Adrenal gland (tissue), 5 donors: Measurements from ENCODE around the gene PDE8A.

Experiments used
- POLR2A ChIP-seq, 2 donors: fragments of 450-650 bp; IDR thresholded peaks; one replicate each; pipeline ENCODE4 v1.6.1; 2017; ENCODE audit warnings: antibody characterized with exemption in 2 of 2, mild to moderate bottlenecking in 2 of 2, moderate library complexity in 1 of 2
- TF ChIP-seq, protein P1 (sequence below), 6 experiments: fragments of 450-650 bp in 4 of 6; fragments of 200-600 bp in 2 of 6; sonication (generic) in 1 of 6; IDR thresholded peaks; 1 replicate in 5 of 6; 2 replicates in 1 of 6; pipeline versions ENCODE4 v1.5.1 to v1.8.0; 2016 to 2021; ENCODE audit warnings: antibody characterized with exemption in 6 of 6, mild to moderate bottlenecking in 2 of 6, moderate library complexity in 1 of 6
- donor health status: DM: no; HTN: no; CAD: no.

DNA sequence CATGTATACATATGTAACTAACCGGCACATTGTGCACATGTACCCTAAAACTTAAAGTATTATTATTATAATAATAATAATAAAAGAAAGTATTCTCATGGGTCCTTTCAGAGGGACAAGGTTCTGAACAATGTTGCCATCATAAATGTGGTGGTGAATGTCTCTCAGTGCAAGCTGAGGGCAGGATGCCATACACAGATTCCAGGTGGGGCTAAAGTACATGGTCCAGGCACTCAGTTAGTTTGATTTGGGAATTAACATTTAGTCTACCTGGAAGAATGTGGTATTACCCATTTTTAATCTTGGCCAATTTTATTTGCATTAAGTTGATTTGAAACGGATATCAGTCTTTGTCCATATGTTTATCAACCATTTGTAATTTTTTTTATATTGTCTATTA, 24.5 kb downstream of the PDE8A start:
- TF ChIP-seq, protein P1, sequence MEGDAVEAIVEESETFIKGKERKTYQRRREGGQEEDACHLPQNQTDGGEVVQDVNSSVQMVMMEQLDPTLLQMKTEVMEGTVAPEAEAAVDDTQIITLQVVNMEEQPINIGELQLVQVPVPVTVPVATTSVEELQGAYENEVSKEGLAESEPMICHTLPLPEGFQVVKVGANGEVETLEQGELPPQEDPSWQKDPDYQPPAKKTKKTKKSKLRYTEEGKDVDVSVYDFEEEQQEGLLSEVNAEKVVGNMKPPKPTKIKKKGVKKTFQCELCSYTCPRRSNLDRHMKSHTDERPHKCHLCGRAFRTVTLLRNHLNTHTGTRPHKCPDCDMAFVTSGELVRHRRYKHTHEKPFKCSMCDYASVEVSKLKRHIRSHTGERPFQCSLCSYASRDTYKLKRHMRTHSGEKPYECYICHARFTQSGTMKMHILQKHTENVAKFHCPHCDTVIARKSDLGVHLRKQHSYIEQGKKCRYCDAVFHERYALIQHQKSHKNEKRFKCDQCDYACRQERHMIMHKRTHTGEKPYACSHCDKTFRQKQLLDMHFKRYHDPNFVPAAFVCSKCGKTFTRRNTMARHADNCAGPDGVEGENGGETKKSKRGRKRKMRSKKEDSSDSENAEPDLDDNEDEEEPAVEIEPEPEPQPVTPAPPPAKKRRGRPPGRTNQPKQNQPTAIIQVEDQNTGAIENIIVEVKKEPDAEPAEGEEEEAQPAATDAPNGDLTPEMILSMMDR (IDR thresholded peaks at IDR 0.05) = no peak
- no peak for TF ChIP-seq POLR2A (IDR thresholded peaks at IDR 0.05)
